Measurements from ENCODE around the gene ERLEC1.

DNA sequence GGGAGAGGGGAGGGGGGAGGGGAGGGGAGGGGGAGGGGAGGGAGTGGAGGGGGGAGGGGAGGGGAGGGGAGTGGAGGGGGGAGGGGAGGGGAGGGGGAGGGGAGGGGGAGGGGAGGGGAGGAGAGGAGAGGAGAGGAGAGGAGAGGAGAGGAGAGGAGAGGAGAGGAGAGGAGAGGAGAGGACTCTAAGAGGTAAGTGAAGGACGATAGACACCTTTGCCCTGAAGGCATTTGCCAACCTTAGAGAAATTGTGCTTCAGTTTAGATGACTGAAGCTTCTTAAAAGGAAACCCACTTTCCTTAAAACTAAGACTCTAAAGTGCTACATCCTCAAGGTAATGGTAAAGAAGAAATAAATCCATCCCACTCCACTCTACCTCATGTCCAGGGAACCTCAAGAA is 53.7 kb downstream of the ERLEC1 start:
- TF ChIP-seq, protein P1, sequence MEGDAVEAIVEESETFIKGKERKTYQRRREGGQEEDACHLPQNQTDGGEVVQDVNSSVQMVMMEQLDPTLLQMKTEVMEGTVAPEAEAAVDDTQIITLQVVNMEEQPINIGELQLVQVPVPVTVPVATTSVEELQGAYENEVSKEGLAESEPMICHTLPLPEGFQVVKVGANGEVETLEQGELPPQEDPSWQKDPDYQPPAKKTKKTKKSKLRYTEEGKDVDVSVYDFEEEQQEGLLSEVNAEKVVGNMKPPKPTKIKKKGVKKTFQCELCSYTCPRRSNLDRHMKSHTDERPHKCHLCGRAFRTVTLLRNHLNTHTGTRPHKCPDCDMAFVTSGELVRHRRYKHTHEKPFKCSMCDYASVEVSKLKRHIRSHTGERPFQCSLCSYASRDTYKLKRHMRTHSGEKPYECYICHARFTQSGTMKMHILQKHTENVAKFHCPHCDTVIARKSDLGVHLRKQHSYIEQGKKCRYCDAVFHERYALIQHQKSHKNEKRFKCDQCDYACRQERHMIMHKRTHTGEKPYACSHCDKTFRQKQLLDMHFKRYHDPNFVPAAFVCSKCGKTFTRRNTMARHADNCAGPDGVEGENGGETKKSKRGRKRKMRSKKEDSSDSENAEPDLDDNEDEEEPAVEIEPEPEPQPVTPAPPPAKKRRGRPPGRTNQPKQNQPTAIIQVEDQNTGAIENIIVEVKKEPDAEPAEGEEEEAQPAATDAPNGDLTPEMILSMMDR (IDR thresholded peaks at IDR 0.05): no peak
- no peak for TF ChIP-seq POLR2A (IDR thresholded peaks at IDR 0.05)
- no peak for TF ChIP-seq POLR2AphosphoS5 (IDR thresholded peaks at IDR 0.05; ENCODE audit: insufficient read depth in 1 of 2, low read depth in 1 of 2)

All from vagina (tissue), 2 donors.